ENCODE data around the gene RANBP1. TPM values are rescaled to one million over a fixed set of nuclear protein-coding genes. Genes with fewer than 3 reads are reported as not detected.

Gene RANBP1
- total and polyA plus RNA-seq, 9 of the 15 experiments (the other 6 are each of a cell fraction or from before 2014, with no cell fraction given) = 162 to 2,891 (median 1,289) TPM

GRCh38 chr22:20113551-20114310 is 2.2 kb upstream of the RANBP1 start (continued):
- no peak; the same call in 1 of the 2 replicates for TF ChIP-seq THAP12 (CRISPR knock-in tag; IDR thresholded peaks at IDR 0.05)
- no peak for TF ChIP-seq MYC (IDR thresholded peaks at IDR 0.05; ENCODE audit: low read depth, low read length)
- peak; percentile 71; the same call in 1 of the 2 replicates for TF ChIP-seq MYC (CRISPR knock-in tag; IDR thresholded peaks at IDR 0.05; ENCODE audit: borderline replicate concordance, low read depth)
- TF ChIP-seq POLR2A (conservative IDR thresholded peaks at IDR 0.05) = peak; percentile 32; the same call in 1 of the 2 replicates
- TF ChIP-seq ATF2 (CRISPR knock-in tag; IDR thresholded peaks at IDR 0.05) = no peak
- TF ChIP-seq THRB (CRISPR knock-in tag; conservative IDR thresholded peaks at IDR 0.05) = 0 out of 2 replicates have a peak, but pooled peaks have one; percentile 10
- TF ChIP-seq PHB (CRISPR knock-in tag; IDR thresholded peaks at IDR 0.05) = 0 out of 2 replicates have a peak, but pooled peaks have one; percentile 50
- peak; percentile 53; the same call in 1 of the 2 replicates for TF ChIP-seq ELF2 (CRISPR knock-in tag; IDR thresholded peaks at IDR 0.05)
- peak; percentile 24 for TF ChIP-seq KDM5B (IDR thresholded peaks at IDR 0.05; ENCODE audit: insufficient replicate concordance, low read depth, low read length)
- TF ChIP-seq ZNF57 (CRISPR knock-in tag; IDR thresholded peaks at IDR 0.05) = no peak
- TF ChIP-seq BRCA1 (IDR thresholded peaks at IDR 0.05) = no peak
- no peak for TF ChIP-seq BRCA1 (CRISPR knock-in tag; IDR thresholded peaks at IDR 0.05)
- TF ChIP-seq HDAC6 (IDR thresholded peaks at IDR 0.05; ENCODE audit: low read depth, low read length) = peak; percentile 51; the same call in 1 of the 2 replicates
- TF ChIP-seq HSF4 (CRISPR knock-in tag; IDR thresholded peaks at IDR 0.05; ENCODE audit: borderline replicate concordance) = peak; percentile 30; the same call in 1 of the 2 replicates
- 0 out of 2 replicates have a peak, but pooled peaks have one; percentile 11 for TF ChIP-seq HMGXB4 (CRISPR knock-in tag; IDR thresholded peaks at IDR 0.05)
- peak; percentile 74 for TF ChIP-seq ZFPM2 (CRISPR knock-in tag; IDR thresholded peaks at IDR 0.05)
- TF ChIP-seq E2F8 (IDR thresholded peaks at IDR 0.05; ENCODE audit: low read depth, partially characterized antibody) = no peak
- TF ChIP-seq NFATC3 (IDR thresholded peaks at IDR 0.05) = no peak

Data from K562 (cell line).